Activated T-cell treated with anti-CD3 and anti-CD28 coated beads, Interleukin-2, amount 50 U/mL, for 1 hour (primary cell): Measurements from ENCODE around the gene U2AF1L4.
"Not testable (repeated sequence)": the region's sequence is repeated elsewhere in the genome, so short reads cannot be mapped to it uniquely, and the experiment has no call there.

Experiments used
- DNase-seq: peaks from one replicate; pipeline ENCODE4 v3.0.0-alpha.2; 2020

U2AF1L4 gene

DNA sequence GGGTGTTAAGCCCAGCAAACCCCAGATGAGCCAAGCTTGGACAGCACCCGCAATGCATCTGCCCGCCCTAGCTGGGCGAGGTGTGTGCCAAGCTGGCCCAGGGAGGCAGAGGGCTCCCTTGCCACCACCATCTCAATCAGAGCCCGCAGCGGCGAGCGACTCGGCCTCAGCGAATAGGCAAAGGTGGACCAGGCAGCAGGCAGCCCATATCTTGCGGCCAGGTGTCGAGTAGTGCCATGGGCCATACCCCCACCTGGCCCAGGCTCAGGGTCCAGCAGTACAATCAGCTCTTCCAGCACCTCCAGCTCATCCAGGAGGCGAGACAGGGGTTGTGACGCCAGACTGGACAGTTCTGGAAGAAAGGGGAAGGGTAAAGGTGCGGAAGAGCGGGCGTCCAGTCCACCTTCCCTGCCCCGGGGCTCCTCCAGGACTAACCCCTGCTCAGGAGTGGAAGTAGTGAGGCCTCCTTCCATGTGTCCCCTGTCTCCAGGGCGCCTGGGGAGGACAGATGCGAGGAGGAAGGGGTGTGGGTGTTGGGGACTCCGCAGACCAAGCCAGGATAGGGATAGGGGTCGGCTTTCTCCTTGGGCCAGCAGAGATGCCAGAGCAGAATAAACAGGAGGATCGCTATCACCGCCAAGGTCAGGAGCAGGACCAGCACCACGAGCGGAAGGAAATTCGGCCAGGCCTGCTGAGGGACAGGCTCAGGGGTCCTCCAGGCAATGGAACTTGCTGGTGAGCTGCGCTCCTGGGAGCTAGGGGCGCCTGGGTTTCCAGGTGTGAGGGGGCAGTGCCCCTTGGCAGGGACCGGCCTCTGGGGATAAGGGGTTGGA lies 5.7 kb downstream of the U2AF1L4 start:
- no peak for DNase-seq

DNA sequence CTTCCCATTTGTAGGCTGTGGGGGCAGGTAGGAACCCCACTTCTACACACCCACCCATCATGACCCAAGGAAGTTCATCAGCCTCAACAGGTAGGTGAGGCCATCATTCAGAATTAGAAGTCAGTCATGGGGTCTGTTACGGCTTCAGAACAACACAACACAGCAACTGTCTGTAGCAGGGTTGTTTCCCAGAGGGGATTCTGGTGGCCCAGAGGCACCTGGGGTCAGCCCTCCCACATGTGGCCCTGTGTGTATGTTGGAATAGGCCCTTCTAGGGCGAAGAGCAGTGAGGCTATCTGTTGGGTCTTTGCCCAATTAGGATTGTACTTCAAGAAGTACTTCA lies 6.4 kb downstream of the U2AF1L4 start:
- no peak for DNase-seq

DNA sequence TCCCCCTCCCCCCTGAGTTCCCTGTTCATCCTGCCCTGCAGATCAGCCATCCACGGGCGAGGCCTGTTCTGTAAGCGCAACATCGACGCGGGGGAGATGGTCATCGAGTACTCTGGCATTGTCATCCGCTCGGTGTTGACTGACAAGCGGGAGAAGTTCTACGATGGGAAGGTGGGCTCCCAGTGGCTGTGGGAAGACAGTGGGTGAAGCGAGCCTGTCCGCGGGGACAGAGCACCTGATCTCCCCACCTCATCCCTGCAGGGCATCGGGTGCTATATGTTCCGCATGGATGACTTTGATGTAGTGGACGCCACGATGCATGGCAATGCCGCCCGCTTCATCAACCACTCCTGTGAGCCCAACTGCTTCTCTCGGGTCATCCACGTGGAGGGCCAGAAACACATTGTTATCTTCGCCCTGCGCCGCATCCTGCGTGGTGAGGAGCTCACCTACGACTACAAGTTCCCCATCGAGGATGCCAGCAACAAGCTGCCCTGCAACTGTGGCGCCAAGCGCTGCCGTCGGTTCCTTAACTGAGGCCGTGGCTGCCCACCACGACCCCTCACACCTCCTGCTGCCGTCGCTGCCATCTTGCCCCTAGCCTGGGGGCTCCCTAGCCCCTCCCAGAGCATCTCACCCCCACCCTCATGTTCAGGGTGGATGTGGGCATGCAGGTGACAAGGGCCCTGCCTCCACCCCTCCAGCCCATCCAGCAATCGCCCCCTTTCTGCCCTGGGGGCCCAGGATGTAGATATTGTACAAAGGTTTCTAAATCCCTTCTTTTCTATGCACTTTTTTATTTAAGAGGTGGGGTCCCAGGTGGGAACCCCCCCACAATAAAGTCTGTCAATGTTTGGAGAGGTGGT lies 7.0 kb downstream of the U2AF1L4 start:
- no peak for DNase-seq

DNA sequence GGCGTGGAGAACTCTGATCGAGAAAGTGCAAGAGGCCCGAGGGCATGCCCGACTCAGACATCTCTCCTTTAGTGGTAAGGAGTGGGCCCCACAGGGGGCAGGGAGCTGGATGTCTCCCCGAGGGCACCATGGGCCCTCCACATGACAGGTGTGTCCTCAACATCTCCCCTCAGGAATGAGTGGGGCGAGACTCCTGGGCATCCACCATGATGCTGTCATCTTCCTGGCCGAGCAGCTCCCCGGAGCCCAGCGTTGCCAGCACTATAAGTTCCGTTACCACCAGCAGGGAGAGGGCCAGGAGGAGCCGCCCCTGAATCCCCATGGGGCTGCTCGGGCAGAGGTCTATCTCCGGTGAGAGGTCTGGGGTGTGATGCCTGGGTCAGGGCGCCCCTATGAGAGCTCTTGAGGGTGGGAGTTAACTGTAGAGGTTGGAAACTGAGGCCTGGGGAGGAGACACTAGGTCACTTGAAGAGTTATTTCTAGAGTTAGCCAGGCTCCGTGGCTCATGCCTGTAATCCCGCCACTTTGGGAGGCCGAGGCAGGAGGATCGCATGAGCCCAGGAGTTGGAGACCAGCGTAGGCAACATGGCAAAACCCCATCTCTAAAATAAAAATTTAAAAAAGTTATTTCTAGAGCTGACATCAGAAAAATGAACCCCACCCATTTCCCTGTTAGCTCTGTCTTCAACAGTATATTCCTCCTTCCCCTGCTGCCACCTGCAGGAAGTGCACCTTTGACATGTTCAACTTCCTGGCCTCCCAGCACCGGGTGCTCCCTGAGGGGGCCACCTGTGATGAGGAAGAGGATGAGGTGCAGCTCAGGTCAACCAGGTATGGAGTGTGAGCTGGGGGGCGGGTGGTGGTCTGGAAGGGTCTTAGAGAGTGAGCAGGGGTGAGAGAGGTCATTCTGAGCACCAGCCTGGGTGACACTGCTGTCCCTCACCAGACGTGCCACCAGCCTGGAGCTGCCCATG lies 8.0 kb downstream of the U2AF1L4 start:
- peak; percentile 35 for DNase-seq

DNA sequence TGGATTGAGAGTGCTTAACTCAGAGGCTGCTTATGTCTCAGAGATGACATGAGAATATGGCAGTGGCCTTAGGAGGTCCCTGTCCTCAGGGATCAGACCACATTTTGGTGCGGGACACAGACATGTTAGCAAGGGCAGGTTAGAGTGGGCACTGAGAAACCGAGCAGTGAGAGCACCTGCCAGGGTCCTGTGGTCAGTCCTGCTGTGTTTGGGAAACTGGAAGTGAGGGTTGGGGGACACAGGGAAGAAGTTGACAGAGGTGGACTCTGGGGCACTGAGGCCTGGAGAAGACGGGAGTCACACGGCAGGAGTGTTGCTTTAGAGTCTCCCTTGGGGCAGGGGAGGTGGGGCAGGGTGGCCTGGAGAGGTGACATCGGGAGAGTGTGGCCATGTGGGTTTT lies 10.3 kb downstream of the U2AF1L4 start:
- DNase-seq, result no peak

DNA sequence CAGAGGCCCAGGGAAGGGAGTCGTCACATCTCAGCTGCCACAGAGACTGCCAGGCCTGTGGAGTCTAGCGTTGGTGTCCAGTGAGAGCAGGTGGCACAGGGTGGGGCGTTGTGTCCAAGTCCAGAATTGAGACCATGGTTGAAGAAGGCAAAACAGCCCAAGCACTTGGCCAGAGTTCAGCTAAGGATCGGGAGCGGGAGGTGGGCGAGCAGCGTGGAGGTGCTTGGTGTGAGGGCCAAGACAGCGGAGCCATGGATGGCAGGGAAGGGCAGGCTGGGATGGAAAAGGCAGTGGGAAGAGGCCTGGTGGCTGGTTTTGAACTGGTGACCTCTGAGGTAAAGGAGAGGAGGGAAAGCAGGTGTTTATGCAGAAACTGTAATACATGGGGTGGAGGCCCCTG lies 10.9 kb downstream of the U2AF1L4 start:
- no peak for DNase-seq

DNA sequence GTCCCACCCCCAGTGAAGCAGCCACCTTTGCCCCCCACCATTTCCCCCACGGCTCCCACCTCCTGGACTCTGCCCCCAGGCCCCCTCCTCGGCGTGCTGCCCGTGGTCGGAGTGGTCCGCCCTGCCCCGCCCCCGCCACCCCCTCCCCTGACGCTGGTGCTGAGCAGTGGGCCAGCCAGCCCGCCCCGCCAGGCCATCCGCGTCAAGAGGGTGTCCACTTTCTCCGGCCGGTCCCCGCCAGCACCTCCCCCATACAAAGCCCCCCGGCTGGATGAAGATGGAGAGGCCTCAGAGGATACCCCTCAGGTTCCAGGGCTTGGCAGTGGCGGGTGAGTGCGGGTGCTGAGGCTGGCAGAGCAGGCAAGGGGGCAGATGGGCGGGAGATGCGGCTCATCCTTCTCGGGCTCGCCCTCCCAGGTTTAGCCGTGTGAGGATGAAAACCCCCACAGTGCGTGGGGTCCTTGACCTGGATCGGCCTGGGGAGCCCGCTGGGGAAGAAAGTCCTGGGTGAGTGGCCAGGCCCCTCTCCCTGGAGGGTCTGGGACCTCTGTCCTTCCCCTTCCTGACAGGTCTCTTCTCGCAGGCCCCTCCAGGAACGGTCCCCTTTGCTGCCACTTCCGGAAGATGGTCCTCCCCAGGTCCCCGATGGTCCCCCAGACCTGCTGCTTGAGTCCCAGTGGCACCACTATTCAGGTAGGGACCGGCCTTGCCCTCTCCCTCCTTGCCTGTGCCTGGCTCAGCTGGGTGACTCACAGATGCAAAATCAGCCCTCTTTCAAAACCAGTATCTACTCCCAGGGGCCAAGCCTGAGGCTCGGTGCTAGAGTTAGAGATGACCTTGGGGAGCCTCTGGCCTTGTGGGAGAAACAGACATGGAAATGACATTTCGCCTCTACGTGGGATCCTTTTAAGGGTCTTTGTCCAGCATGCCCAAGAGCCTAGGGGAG lies 11.8 kb downstream of the U2AF1L4 start:
- DNase-seq, result no peak

DNA sequence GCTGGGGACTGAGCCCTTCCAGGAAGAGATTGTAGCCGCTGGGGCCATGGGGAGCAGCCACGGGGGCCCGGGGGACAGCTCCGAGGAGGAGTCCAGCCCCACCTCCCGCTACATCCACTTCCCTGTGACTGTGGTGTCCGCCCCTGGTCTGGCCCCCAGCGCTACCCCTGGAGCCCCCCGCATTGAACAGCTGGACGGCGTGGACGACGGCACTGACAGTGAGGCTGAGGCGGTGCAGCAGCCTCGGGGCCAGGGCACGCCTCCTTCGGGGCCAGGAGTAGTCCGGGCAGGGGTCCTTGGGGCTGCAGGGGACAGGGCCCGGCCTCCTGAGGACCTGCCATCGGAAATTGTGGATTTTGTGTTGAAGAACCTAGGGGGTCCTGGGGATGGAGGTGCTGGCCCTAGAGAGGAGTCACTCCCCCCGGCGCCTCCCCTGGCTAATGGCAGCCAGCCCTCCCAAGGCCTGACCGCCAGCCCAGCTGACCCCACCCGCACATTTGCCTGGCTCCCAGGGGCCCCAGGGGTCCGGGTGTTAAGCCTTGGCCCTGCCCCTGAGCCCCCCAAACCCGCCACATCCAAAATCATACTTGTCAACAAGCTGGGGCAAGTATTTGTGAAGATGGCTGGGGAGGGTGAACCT lies 12.6 kb downstream of the U2AF1L4 start:
- no peak for DNase-seq

DNA sequence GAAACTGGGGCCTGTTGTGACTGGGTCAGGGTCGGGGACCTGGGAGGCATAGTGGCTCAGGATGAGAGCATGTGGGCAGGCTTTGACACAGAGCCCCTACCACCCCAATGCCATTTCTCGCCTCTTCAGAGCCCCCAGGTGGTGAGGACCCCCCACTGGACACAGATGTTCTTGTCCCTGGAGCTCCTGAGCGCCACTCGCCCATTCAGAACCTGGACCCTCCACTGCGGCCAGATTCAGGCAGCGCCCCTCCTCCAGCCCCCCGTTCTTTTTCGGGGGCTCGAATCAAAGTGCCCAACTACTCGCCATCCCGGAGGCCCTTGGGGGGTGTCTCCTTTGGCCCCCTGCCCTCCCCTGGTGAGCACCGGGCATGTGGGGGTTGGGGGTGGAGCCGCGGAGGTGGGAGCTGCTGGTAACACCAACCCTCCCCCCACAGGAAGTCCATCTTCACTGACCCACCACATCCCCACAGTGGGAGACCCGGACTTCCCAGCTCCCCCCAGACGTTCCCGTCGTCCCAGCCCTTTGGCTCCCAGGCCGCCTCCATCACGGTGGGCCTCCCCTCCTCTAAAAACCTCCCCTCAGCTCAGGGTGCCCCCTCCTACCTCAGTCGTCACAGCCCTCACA lies 13.3 kb downstream of the U2AF1L4 start:
- no peak for DNase-seq

DNA sequence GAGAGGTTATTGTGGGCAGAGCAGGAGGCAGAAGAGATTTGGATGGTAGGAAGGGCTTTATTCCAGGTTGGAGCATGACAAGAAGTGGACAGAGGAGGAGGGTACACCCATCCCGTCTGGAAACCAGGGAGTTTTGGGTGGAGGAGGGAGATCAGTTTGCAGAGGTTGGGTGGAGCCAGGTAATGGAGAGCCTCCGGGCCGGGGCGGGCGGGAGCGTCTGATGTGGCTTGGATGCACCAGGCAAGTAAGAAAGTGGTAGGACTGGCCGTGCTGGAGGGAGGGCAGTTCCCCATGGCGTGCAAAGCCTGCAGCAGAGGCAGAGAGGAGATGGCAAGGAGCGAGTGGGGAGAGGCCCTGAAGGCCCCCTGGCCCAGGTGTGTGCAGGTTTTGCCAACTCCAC lies 13.9 kb downstream of the U2AF1L4 start:
- no peak for DNase-seq

DNA sequence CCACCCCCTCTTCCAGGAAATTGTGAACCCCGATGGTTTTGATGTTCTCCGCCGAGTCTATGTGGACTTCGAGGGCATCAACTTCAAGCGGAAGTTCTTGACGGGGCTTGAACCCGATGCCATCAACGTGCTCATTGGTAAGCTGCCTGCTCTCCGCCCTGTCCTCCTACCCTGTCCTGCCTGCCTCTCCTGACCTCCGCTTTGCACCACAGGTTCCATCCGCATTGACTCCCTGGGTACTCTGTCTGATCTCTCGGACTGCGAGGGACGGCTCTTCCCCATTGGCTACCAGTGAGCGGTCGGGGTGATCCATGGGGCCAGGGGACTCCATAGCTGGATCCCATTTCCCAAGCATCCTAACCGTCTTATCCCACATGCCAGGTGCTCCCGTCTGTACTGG lies 14.9 kb downstream of the U2AF1L4 start:
- DNase-seq, result no peak

DNA sequence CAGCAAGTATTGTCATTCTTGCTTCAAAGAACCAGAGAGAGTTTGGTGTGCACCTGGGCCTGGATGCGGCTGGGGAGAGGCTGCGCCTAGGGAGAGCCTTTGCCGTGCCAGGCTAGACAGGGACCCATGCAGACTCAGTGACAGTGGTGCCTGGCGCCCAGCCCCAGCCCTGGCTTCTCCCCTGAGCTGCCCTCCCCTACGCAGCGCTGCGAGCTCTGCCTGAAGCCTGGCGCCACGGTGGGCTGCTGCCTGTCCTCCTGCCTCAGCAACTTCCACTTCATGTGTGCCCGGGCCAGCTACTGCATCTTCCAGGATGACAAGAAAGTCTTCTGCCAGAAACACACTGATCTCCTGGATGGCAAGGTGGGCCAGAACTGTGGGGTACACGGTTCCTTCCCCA lies 15.5 kb downstream of the U2AF1L4 start:
- no peak for DNase-seq

DNA sequence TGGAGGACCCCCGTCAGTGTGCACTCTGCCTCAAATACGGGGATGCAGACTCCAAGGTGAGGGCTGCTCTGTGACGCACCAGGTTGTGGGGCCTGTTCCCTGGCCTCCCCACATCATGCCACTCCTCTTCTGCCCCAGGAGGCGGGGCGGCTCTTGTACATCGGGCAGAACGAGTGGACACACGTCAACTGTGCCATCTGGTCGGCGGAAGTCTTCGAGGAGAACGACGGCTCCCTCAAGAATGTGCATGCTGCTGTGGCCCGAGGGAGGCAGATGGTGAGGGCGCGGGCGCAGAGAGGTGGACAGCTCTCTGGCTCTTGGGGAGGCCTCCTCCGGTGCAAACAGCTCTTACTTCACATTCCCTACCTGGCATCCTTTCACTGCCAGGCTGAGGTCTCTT lies 16.2 kb downstream of the U2AF1L4 start:
- no peak for DNase-seq

DNA sequence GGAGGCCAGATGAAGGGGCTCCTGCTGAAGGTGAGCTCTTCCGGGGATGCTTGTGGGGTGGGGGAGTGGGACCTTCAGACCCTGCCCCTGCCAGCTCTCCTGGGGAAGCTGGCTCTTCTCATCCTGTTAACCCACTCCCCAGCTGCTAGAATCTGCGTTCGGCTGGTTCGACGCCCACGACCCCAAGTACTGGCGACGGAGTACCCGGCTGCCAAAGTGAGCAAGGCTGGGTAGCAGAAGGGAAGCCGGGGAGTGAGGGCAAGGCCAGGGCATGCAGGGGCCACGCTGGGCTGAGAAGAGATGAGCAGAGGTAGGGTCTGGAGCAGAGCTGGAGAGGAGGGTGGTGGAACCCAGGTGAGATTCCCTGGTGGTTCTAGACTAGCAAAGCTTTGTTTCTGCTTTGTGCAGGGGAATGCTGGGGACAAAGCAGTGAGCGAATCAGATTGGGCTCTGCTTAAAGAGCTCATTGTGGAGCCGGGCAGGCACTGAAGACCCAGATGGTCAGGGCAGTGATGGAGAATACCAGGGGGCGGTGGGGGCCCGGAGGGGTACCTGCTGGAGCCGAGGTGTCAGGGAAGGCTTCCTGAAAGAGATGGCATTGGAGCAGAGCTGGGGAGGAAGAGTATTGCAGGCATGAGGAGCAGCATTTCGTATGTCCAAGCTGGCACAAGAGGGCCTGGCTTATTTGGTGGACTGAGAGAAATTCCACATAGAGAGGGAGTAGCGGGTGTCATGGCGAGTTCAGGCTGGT lies 17.1 kb downstream of the U2AF1L4 start:
- no peak for DNase-seq

DNA sequence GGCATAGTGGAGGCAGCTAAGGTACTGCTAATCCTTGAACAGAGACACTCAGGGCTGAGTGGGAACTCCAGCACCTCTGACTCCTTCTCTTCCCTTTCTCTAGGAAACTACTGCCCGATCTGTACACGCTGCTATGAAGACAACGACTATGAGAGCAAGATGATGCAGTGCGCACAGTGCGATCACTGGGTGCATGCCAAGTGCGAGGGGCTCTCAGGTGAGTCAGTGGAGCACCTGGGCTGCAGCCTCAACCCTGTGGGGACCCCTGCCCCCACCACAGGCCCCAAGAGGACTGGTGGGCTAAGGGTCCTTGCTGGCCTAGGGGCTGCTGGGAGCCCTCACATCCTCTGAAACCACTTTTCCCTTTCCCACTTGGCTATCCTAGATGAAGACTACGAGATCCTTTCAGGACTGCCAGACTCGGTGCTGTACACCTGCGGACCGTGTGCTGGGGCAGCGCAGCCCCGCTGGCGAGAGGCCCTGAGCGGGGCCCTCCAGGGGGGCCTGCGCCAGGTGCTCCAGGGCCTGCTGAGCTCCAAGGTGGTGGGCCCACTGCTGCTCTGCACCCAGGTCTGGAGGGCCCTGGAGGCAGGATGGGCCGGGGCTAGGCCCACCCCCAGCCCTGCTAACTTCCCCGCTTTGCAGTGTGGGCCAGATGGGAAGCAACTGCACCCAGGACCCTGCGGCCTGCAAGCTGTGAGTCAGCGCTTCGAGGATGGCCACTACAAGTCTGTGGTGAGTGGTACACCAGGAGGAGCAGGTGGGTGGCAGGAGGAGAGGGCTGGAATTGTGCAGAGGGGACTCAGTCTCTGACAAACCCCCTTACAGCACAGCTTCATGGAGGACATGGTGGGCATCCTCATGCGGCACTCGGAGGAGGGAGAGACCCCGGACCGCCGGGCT lies 17.9 kb downstream of the U2AF1L4 start:
- DNase-seq, result no peak

DNA sequence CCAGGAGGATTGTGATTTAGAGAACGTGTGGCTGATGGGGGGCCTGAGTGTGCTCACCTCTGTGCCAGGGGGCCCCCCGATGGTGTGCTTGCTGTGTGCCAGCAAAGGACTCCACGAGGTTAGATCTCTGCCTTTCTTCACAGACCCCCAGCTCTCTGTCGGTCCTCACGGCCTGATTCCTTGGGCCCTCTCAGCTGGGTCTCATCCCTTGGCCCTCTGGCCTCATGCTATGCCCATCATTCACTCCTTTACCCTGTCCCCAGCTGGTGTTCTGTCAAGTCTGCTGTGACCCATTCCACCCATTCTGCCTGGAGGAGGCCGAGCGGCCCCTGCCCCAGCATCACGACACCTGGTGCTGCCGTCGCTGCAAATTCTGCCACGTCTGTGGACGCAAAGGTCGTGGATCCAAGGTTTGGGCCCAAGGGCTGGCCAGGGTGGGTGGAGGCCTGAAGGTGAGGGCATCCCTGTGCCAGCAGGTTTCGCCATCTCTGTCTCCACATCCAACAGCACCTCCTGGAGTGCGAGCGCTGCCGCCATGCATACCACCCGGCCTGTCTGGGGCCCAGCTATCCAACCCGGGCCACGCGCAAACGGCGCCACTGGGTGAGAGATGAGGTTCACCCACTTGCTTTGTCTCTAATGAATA lies 19.9 kb downstream of the U2AF1L4 start:
- DNase-seq, result no peak

DNA sequence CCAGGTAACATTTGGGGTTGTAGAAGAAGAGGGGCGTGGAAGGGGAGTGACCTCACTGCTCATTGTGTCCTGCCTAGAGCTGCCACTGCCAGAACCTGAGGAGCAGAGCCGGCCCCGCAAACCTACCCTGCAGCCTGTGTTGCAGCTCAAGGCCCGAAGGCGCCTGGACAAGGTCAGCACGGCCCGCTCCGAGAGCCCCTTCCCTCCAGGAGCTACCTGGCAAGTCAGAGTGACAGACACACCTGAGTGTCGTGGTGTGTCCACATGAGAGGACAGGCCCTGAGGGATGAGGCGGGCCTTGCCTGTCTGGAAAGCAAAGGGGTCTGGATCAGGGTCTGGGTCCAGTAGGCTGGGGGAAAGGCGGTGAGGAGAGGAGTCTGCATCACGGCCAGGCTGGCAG lies 20.7 kb downstream of the U2AF1L4 start:
- DNase-seq, result no peak

DNA sequence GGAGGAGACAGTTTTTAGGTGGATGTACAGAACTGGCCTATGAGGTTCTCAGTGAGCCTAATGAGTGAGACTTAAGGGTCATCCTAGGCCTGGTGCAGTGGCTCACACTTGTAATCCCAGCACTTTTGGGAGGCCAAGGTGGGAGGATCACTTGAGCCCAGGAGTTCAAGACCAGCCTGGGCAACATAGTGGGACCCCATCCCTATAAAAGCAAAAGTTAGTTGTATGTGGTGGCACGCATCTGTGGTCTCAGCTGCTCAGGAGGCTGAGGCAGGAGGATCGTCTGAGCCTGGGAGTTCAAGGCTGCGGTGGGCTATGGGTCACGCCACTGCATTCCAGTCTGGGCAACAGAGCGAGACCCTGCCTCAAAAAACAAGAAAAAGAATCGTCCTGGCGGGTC lies 21.1 kb downstream of the U2AF1L4 start:
- not testable (repeated sequence) for DNase-seq

DNA sequence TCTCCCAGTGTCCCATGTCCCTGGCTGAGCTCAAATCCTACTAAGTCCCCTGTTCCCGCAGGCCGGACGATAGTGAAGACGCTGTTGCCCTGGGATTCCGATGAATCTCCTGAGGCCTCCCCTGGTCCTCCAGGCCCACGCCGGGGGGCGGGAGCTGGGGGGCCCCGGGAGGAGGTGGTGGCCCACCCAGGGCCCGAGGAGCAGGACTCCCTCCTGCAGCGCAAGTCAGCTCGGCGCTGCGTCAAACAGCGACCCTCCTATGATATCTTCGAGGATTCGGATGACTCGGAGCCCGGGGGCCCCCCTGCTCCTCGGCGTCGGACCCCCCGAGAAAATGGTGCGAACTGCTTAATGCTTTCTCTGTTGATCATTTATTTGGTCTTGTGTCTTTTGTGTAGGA lies 21.5 kb downstream of the U2AF1L4 start:
- no peak for DNase-seq
